ENCODE measurements around the gene SPTBN1.

The SPTBN1 gene

GRCh38 chr2:54434711-54435110 is 21.4 kb upstream of the SPTBN1 start:
- no peak for DNase-seq

GRCh38 chr2:54435325-54436226 is 20.6 kb upstream of the SPTBN1 start:
- no peak for DNase-seq

- no peak for DNase-seq
These were observed 18.5 kb upstream of the SPTBN1 start for GRCh38 chr2:54437588-54437987.

DNA sequence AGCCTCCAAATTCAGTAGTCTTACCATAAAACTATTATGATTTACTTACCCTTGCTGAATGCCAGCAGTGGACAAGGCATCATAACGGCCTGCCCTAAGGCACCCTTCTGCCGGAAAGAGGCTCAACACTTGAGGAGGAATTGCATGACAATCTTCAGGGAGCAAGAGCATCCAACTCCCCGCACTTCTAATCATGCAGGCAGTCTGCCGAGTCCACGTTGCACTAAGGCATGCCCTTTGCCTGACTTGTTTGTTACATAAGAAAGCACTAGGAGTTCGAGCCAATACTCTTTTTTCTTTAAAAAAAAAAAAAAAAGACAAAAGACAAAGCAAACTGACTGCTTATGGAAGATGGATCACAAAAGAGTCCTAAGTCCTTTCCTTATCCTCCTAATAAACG is 17.9 kb upstream of the SPTBN1 start:
- no peak for DNase-seq

DNA sequence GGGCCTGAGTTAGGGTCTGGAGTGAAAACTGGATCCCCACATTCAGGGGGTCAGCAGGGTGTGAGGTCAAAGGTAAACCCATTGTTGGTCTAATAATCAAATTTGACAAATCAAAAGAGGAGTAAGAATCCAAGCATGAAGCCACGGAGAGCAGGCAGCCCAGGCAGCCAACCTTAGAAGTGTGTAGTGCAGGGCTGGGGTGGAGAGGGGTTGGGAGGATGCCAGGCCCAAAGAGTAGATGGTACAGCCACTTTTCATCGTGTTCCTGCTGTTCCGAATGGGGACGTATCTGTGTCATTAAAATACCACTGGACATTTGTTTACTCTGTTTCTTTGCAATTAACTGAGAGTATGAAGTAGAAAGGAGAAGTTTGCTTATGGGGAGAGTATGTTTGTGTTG is 16.5 kb upstream of the SPTBN1 start:
- no peak for DNase-seq

- no peak for DNase-seq
These were observed 16.1 kb upstream of the SPTBN1 start for GRCh38 chr2:54440050-54440449.

GRCh38 chr2:54444503-54444902 is 11.6 kb upstream of the SPTBN1 start:
- no peak for DNase-seq

GRCh38 chr2:54446122-54446521 is 10.0 kb upstream of the SPTBN1 start:
- no peak for DNase-seq

DNA sequence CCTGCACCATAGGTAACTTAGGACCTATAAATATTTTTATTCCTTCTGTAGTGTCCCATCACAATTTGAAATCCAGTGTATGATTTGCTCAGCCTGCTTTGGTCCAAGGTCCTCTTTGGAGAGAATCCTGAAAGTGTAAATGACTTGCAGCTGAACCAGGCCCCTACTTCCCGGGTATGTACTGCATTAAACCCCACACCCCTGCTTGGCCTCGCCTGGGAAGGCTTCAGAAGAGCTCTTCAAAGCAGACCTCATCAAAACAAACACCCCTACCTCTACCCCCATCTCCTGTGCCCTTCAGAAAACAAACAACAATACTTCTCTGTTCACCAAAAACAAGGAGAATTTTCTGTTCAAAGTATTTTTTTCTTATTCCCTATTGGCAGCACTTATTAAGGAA is 9.5 kb upstream of the SPTBN1 start:
- no peak for DNase-seq

GRCh38 chr2:54454548-54455130 is 1.5 kb upstream of the SPTBN1 start:
- no peak for DNase-seq

DNA sequence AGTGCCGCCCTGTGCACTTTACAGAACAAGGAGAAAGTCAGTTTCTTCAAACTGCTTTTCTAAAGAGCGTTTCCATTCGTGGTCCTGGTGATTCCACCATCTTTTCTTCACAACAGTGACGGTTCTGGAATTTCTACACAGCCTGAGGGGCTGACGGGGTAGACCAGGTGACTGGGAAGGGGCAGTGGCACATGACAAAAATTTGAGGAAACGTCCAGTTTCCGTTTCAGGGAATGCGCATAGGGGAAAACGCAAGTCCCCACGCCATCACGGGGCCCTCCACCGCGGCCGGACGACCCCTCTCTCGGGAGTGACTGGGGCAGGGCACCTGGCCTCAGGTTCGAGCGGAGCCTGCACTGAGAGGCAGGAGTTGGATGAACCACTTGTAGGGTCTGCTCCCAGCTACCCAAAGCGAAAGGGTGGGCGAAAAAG is 980 bp upstream of the SPTBN1 start:
- DNase-seq, result peak; percentile 15 to 42 (median 37)

DNA sequence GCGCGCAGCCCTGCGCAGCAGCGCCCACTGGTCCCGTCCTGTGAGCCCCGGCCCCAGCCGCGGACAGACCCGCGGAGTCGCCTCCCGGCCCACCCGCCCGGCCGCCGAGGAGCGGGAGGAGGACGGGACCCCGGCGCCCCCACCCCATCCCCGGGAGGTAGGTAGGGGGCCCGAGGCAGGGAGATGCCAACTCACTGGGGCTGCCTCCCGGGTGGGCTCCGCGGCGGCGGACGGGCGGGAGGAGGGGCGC is 160 bp downstream of the SPTBN1 start:
- DNase-seq, result no peak

GRCh38 chr2:54456612-54457322 is 640 bp downstream of the SPTBN1 start:
- peak in 1 of 3 donors; percentile 50 for DNase-seq

GRCh38 chr2:54457323-54458023 is 1.3 kb downstream of the SPTBN1 start:
- DNase-seq, result no peak

DNA sequence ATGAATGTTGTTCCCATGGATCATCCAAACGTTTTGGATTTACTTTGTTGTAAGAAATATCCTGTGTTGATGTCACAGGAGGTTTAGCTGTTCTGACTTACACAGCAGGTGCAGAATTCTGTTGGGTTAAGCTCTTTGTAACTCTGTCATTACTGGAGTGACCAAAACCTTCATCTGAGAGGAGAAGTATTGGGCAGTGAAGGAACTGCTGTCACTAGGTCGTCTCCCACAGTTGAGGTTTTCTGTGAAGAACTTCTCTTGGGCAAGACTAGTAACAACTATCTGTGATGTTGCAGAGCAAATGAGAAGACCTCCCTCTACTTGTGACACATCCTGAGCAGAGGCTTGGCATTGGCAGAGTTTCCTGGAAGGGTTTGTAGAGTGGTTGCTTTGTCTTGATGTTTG is 2.9 kb downstream of the SPTBN1 start:
- no peak for DNase-seq

DNA sequence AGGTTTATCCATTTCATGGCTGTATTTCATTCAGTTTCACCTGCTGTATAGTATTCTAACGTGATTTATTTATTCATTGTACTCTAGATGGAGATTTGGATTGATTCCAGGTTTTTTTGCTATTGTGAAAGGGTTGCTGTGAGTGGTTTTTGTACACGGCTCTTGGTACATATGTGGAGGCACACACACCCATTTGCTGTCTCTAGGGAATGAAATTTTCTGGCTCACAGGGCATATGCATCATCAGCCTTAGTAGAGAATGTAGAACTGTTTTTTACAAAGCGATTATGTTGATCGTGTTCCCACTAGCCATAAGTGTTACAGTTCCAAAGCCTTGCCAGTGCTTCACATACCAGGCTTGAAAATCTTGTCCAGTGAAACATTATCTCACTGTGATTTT is 5.1 kb downstream of the SPTBN1 start:
- no peak for DNase-seq

DNA sequence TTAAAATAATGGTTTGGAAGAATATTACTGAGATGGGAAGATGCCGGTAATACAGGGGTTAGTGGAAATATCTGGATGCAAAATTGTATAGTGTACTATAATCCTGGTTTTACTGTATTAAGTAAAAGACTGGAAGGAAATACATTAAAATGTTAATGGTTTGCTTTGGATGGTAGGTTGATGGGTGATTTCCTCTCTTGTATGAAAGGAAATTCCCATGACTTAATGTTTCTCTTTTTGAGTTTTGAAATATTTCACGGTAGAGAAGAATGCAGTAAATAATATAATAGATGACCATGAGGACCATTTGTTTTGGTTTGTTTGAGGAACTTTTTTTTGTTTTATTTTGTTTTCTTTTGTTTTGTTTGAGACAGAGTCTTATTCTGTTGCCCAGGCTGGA is 8.2 kb downstream of the SPTBN1 start:
- peak; percentile 7 to 55 (median 54) for DNase-seq

DNA sequence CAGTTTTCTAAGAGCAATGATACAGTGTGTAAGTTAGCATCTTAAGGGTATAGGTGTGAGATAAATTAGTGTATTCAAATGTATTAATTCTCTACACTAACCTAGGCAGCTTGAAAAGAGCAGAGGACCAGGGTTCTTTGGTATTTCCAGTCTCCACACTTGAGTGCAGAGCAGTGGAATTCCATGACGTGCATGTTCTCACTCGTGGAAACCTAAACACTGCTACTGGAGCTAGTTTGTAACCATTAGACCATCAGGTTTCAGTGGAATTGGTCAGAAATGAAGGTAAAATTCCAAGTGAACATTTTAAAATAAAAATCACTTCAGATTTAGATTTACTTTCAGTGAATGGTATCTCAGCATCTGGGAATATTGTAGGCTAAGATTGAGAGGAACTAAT is 9.0 kb downstream of the SPTBN1 start:
- no peak for DNase-seq

DNA sequence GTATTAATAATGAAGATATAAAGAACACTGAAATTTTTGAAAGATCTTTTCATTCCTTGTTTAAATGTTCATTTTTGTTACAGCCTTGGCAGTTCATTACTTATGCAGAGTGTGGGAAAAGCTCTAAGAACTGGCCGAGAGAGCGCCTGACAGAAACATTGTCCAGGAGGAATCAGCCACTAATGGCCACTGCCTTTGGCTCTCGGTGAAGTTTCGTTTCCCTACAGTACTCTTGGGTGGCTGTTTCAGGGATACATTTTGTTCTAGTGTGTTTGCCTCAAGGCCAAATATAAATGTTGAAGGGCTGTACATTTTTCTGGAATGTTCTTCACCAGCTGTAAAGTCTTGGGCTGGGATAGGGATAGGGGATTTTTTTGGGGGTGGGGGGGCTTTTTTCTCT is 10.7 kb downstream of the SPTBN1 start:
- DNase-seq, result no peak

- DNase-seq, result no peak
These were observed 12.5 kb downstream of the SPTBN1 start for GRCh38 chr2:54468673-54469072.

DNA sequence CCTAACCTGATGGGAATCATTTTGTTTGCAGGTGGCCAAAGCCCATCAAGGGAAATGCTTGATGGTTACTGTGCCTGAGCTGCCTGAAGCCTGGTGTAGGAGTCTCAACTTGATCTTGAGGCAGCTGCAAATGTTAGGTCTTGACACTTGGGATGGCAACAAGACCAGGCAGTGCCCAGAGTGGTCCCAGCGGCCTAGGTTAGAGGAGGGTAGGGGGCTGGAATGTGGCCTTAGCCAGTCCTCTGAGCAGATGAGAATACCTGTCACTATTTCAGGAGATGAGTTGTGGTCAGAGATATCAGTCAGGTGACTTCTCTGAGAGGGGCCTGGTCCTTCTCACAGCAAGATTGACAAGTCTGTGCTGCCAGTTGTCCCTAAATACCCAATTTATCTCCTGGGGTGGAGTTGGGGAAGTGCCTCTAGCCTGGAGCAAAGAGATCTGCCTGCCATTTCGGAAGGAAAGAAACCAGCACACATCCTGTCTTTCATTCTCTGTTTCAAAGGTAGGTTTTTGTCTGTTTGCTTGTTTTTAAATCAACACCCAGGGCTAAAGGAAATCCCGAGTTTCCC is 13.4 kb downstream of the SPTBN1 start:
- no peak for DNase-seq

DNA sequence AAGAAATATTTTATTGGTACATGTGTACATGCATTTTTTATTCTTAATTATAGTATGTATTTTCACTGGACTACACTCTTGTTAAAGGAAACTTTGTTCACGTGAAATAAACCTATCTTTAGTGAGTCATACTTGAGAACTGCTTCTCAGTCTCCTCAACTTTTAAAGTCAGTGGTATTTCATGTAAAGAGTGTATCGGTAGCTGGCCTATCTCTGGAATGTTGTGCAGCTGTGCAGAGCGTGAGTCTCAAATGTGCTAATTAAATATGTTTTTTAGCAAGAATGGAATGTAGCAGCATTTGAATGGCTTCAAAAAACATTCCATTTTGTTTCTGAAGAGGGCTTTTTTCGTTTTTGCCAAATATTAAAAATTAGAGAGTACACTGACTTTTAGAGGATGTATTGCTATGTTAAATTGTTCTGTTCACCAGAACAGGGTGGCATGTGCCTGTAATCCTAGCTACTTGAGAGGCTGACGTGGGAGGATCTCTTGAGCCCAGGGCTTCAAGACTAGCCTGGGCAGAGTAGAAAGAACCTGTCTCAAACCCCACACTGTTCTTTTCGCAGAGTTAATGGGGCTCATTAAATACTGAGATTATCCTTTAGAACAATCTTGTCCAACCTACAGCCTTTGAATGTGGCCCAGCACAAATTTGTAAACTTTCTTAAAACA is 14.3 kb downstream of the SPTBN1 start:
- DNase-seq, result no peak
